Hepatocyte (in vitro differentiated cells): ENCODE measurements around the gene ITGA5.

Experiments
- CTCF ChIP-seq: fragments of 200-600 bp; sonication (generic); IDR thresholded peaks from 2 replicates; pipeline ENCODE4 v1.5.1; 2016; ENCODE audit warnings: antibody characterized with exemption, mild to moderate bottlenecking; ENCODE audit not compliant: poor library complexity
- EZH2 ChIP-seq: fragments of 200-600 bp; sonication (generic); IDR thresholded peaks from 2 replicates; pipeline ENCODE4 v1.6.1; 2016; ENCODE audit warnings: antibody characterized with exemption, mild to moderate bottlenecking, borderline replicate concordance

- TF ChIP-seq EZH2 (no peak), CTCF (no peak)
Observed at GRCh38 chr12:54395545-54395944, 23.5 kb downstream of the ITGA5 start.
